ENCODE data around the gene IL2RA.

Gene IL2RA

GRCh38 chr10:6082496-6083395, 20.6 kb upstream of the IL2RA start:
- H2AFZ ChIP-seq (ENCODE audit: low read length) = no peak overlapping the region
- no peaks in the 10 kb centered on the region for H3K79me2 ChIP-seq (ENCODE audit: insufficient read depth, low read length)
- no peak overlapping the region for H3K4me3 ChIP-seq (ENCODE audit: low read length, poor library complexity, severe bottlenecking)
- no peaks in the 10 kb centered on the region for H3K9me2 ChIP-seq (replicated peaks; ENCODE audit: low read depth, low read length)
- peaks cover 5% of the 10 kb centered on the region for H3K4me1 ChIP-seq (ENCODE audit: insufficient read depth, low read length, poor library complexity, severe bottlenecking)
- no peaks in the 10 kb centered on the region for H4K20me1 ChIP-seq (ENCODE audit: insufficient read depth, low read length, poor library complexity, severe bottlenecking)
- no peaks in the 10 kb centered on the region for H3F3A ChIP-seq (ENCODE audit: low read depth)
- peaks cover 6% of the 10 kb centered on the region for H3K27me3 ChIP-seq (ENCODE audit: insufficient read depth, low read length, poor library complexity, severe bottlenecking)
- no peak overlapping the region for H3K4me2 ChIP-seq (ENCODE audit: low read depth, low read length, poor library complexity, severe bottlenecking)
- H3K9me3 ChIP-seq (ENCODE audit: insufficient read depth, low read depth, low read length) = no peaks in the 10 kb centered on the region
- TF ChIP-seq CTCF (conservative IDR thresholded peaks at IDR 0.05; ENCODE audit: low read length) = no peak
- TF ChIP-seq EZH2phosphoT487 (IDR thresholded peaks at IDR 0.05; ENCODE audit: borderline replicate concordance) = no peak
- no peak overlapping the region for H3K9ac ChIP-seq (ENCODE audit: low read depth, low read length, poor library complexity, severe bottlenecking)
- no peaks in the 10 kb centered on the region for H3K36me3 ChIP-seq (ENCODE audit: insufficient read depth, low read length)

GRCh38 chr10:6080417-6080973, 18.3 kb upstream of the IL2RA start:
- Histone ChIP-seq H3K9ac (ENCODE audit: low read depth, low read length, poor library complexity, severe bottlenecking) (no peak overlapping the region), H3K27me3 (ENCODE audit: insufficient read depth, low read length, poor library complexity, severe bottlenecking) (peaks cover 10% of the 10 kb centered on the region), H2AFZ (ENCODE audit: low read length) (no peak overlapping the region), H3F3A (ENCODE audit: low read depth) (no peaks in the 10 kb centered on the region), H3K36me3 (ENCODE audit: insufficient read depth, low read length) (no peaks in the 10 kb centered on the region), H3K9me2 (replicated peaks; ENCODE audit: low read depth, low read length) (no peaks in the 10 kb centered on the region), H4K20me1 (ENCODE audit: insufficient read depth, low read length, poor library complexity, severe bottlenecking) (no peaks in the 10 kb centered on the region), H3K4me3 (ENCODE audit: low read length, poor library complexity, severe bottlenecking) (no peak overlapping the region), H3K4me1 (ENCODE audit: insufficient read depth, low read length, poor library complexity, severe bottlenecking) (peaks cover 5% of the 10 kb centered on the region), H3K9me3 (ENCODE audit: insufficient read depth, low read depth, low read length) (no peaks in the 10 kb centered on the region), H3K4me2 (ENCODE audit: low read depth, low read length, poor library complexity, severe bottlenecking) (no peak overlapping the region), H3K79me2 (ENCODE audit: insufficient read depth, low read length) (no peaks in the 10 kb centered on the region)
- TF ChIP-seq EZH2phosphoT487 (IDR thresholded peaks at IDR 0.05; ENCODE audit: borderline replicate concordance) (no peak), CTCF (conservative IDR thresholded peaks at IDR 0.05; ENCODE audit: low read length) (no peak)

GRCh38 chr10:6079044-6079443, 16.9 kb upstream of the IL2RA start:
- H3K9ac ChIP-seq (ENCODE audit: low read depth, low read length, poor library complexity, severe bottlenecking) = no peak overlapping the region
- no peaks in the 10 kb centered on the region for H3K9me2 ChIP-seq (replicated peaks; ENCODE audit: low read depth, low read length)

More at GRCh38 chr10:6079044-6079443, 16.9 kb upstream of the IL2RA start:
- Histone ChIP-seq H4K20me1 (ENCODE audit: insufficient read depth, low read length, poor library complexity, severe bottlenecking) (no peaks in the 10 kb centered on the region), H3K9me3 (ENCODE audit: insufficient read depth, low read depth, low read length) (no peaks in the 10 kb centered on the region), H3K27me3 (ENCODE audit: insufficient read depth, low read length, poor library complexity, severe bottlenecking) (peaks cover 10% of the 10 kb centered on the region), H3K4me3 (ENCODE audit: low read length, poor library complexity, severe bottlenecking) (no peak overlapping the region), H3K4me2 (ENCODE audit: low read depth, low read length, poor library complexity, severe bottlenecking) (no peak overlapping the region), H3K36me3 (ENCODE audit: insufficient read depth, low read length) (no peaks in the 10 kb centered on the region), H3F3A (ENCODE audit: low read depth) (no peaks in the 10 kb centered on the region), H3K4me1 (ENCODE audit: insufficient read depth, low read length, poor library complexity, severe bottlenecking) (peaks cover 5% of the 10 kb centered on the region), H2AFZ (ENCODE audit: low read length) (no peak overlapping the region), H3K79me2 (ENCODE audit: insufficient read depth, low read length) (no peaks in the 10 kb centered on the region)
- TF ChIP-seq CTCF (conservative IDR thresholded peaks at IDR 0.05; ENCODE audit: low read length) = no peak
- no peak for TF ChIP-seq EZH2phosphoT487 (IDR thresholded peaks at IDR 0.05; ENCODE audit: borderline replicate concordance)
